Inflammatory macrophage treated with lipopolysaccharide for 4 hours (primary cell): ENCODE data around the gene EMC6.
A peak's percentile ranks its signal among the peaks of the same experiment; 100 is the strongest.
"Not testable (repeated sequence)": the region's sequence is repeated elsewhere in the genome, so short reads cannot be mapped to it uniquely, and the experiment has no call there.

Experiments used
- DNase-seq: peaks from one replicate; pipeline ENCODE4 v3.0.0-alpha.2; 2020

Gene EMC6

DNA sequence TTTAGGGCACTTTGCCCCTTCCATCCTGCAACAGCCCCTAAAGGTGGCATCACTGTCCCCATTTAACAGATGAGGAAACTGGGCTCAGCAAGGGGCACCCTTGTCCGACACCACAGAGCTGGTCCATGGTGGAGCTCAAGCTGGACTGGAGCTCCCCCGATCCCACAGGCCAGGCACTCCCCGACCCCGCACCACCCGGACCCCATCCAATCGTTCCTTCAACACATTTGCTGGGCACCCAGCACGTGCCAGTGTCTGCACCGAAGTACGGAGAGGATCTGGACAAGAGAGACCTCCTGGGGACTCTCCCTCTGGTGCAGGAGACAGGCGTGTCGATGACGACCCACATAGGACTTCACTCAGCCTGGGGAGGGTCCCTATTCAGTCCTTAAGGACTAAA is 13.4 kb downstream of the EMC6 start:
- no peak for DNase-seq

DNA sequence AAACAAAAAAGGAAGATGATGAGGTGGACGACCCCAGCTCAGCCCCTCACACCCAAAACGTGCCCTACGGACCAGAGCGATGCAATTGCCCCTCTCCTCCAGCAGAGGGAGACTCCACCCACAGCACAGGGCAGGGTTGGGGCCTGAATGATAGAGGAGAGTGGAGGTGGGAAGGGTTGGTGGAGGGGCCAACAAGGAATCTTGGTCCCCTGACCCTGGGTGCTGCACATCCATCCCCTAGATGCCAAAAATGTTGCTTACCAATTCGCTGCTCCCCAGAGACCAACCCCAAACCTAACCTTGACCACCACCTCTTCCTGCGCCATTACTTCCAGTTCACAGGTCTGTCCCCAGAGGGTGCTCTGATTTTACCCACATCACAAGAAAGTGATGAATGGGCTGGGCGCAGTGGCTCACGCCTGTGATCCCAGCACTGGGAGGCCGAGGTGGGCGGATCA is 14.5 kb downstream of the EMC6 start:
- peak; percentile 33 for DNase-seq

DNA sequence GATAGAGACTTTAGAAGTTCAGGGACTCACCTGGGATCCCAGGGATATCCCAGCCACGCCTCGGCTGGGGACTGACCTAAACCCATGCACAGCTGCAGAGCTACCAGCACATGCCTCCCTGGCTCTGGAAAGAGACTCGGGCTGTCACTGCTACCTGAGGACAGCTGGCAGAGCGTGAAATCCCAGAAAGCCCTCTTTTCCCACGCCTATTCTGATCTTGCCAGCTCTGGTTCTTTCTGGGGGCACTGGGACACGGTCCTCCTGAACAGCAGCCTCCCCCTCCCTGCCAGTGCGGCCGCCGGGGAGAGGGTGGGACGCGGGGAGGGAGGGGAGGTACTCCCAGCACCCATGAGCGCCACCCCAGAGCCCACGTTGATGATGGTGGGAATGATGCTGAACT is 16.6 kb downstream of the EMC6 start:
- no peak for DNase-seq

DNA sequence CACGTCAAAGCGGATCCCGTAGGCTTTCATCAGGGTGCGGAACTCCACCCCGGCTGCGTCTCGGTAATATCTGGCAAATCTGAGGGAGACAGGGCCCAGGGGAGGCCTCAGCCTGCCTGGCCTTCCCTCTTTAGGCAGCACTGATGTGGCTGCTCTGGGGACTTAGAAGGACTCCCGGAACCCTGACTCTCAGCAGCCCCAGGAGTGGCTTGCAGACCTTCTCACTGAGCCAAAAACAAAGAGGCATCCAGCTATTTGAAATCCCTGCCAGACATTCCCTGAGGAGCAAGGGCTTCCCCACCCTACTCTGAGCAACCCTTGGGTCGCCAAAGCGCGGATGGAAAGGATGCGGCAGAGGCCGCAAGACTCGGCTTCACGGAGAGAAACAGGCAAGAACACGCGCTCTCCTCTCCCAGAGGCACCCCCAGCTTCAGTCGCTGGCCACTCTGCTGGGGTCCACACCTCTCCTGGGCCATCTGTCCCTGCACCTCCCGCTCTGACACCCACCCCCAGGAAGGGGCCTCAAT is 19.5 kb downstream of the EMC6 start:
- DNase-seq, result no peak

DNA sequence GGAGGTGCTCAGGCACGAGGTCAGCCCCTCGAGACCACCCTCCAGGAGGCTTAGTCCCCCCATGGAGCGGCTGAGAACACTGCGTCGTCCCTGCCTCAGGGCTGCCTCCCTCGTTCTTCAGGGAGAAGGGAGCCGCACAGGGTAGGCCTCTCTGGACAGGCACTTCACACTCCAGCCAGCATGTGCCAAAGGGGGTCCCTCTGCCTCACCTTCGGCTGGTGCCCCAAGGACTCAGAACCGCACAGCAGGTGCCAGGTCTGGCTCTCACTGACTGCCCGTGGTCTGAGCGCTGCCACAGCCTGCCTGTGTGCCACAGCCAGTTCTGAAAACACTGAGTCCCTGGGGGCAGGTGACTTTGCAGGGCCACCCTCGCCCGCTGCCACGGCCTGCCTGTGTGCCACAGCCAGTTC is 20.2 kb downstream of the EMC6 start:
- no peak for DNase-seq

DNA sequence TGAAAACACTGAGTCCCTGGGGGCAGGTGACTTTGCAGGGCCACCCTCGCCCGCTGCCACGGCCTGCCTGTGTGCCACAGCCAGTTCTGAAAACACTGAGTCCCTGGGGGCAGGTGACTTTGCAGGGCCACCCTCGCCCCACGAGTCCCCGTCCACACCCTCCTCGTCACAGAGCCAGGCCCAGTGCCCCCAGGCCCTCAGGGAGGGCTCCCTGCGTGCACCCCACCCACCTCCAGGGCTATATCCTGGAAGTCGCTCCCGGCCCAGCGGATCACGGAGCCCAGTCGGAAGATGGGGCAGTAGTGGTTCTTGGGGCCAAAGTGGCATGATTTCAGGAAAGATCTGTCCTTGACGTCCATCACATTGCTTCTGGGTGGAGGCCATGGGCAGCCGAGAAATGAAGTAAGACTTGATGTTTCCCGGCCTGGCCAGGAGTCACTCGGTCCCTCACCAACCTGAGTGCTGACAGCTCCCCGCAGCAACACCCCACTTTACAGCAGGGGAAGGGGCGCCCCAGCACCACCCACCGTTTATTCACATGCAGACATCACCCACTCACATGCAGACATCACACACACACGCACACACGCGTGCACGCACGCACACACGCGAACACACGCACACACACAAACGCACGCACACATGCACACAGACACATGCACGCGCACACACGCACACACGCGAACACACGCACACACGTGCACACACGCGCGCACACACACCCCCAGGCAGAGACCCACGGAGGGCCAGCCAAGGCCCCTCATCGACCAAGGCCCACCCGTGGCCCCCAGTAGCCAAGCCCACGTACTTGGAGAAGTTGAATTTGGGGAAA is 20.9 kb downstream of the EMC6 start:
- no peak for DNase-seq

DNA sequence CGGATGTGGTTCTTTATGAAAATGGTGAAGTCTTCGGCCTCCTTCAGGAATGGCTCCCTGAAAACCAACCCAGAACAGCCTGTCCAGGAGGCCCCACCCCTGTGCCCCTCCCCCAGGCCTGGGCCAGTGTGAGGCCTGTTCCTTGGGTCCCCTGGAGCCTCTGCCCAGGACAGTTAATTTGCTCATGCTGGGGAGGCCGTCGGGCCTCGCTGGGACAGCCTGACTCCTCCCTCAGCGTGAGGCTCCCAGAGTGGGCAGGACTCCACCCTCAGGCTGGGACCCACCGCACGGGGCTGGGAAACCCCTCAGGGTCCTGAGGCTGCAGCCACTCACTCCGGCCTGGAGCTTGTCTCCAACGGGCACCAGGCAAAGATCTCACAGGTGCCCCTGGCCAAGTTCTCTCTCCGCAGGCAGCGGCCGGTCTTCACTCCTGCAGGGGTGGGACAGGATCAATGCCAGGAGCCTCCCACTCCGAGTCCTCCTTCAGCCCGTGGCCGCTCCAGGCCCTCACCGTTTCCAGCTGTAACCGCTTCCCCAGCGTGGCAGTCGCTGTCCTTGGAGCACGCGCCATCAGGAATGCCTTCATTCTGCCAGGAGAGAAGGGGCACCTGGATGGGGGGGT is 21.6 kb downstream of the EMC6 start:
- DNase-seq, result no peak

DNA sequence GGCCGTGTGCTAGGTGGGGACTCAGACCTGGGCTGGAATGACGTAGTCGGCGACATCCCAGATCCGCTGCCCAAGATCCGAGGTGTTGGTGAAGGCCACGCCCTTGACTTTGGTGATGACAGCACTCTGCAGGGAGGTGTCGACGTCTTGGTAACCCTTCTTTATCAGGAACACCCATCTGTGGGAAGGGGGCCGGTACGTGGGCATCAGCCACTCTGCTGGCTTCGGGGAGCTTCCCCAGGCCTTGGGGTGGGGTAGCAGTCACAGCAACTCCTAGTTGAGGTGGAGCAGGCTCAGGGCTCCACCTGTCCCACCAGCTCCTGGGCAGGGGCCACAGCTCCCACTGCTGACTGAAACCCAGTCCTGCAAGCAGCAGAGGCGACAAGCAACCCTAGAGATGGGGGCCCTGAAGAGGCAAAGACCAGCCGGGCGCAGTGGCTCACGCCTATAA is 23.0 kb downstream of the EMC6 start:
- no peak for DNase-seq

DNA sequence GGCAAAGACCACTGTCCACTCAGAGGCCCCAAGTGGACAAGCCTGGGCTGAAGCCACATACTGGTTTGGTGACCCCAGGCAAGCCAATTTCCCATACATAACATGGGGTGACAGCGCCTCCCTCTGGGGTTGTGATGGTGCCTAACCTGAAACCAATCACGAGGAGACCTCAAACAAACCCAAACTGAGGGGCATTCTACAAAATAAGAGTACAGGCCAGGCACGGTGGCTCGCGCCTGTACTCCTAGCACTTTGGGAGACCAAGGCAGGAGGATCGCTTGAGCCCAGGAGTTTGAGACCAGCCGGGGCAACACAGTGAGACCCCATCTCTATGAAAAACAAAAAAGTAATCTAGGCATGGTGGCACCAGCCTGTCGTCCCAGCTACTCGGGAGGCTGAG is 23.7 kb downstream of the EMC6 start:
- no peak for DNase-seq

DNA sequence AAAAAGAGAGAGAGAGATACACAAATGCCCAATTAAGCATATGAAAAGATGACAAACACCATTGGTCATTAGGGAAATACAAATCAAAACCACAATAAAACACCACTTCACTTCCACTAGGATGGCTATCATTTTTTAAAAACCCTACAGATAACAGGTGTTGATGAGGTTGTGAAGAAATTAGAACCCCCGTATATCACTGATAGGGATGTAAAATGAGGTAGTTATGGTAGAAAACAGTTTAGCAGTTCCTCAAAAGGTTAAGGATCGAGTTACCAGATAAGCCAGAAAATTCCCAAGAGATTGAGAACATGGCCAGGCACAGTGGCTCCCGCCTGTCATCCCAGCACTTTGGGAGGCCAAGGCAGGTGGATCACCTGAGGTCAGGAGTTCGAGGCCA is 24.5 kb downstream of the EMC6 start:
- DNase-seq, result no peak

DNA sequence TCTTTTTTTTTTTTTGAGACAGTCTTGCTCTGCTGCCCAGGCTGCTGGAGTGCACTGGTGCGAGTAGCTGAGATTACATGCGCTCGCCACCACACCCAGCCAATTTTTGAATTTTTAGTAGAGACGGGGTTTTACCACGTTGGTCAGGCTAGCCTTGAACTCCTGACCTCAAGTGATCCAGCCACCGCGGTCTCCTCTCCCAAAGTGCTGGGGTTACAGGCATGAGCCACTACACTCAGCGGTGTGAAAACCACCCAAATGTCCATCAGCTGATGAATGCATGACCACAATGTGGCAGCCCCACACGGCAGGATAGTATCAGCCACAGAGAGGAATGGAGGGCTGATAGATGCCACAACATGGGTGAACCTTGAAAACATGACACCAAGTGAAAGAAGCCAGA is 25.2 kb downstream of the EMC6 start:
- DNase-seq, result no peak

DNA sequence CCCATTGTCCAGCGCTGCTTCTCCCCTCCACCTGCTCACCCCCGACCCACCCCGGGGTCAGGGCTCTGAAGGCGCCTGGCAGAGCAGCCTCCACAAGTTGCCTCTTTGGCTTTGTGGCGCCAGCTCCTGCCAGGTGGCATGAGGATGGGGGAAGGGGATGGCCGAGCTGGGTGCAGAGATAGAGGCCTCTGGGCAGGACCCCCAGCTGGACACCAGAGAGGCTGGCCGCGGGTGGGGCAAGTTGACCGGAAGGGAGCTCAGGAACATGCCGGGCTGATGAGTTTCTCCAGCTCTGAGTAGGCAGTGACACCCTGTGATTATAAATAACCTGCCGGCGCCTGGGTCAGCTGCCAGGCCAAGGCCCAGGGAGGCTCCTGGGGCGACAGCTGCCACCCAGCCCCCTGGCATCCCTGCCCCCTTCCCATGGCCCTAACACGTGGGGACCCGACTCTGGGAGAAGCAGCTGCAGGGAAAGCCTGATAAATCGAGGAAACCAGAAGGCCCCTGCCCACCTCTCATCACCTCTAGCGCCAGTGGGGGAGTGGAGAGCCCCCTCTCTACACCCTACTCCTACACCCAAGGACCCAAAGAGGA is 26.6 kb downstream of the EMC6 start:
- DNase-seq, result no peak

DNA sequence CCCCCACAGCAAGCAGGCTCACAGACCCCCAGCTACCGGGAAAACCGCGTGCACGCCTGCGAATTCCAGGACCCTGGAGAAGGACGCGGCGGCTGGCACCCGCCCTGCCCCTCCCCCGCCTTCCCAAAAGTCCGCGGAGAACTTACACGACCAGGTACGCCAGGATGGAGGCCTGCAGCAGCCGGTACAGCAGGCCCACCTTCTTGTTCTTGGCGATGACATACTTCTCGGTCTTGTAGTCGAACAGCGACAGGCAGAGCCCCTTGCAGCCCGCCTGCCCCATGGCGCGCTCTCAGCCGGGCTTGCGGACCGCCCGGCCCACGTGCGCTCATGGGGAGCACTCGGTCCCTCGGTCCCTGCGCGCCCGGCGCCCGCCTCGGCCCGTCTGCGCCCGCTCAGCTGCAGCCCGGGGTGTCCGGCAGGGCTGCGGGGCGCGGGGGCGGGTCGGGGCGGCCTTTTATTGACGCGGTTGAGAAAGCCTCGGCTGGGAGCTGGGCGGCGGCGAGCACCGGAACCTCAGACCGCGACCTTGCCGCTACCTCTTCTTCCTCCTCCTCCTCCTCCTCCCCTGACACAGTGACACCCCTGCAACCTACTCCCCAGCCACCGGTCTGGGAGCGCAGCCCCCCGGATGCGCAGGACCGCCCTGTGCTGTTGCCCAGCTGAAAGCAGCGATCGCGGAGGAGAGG is 27.3 kb downstream of the EMC6 start, which contains the start of gene P2RX5:
Gene P2RX5 (minus strand): TSS at position 433 of the 689 bp plus-strand sequence. CDS start 150 bp downstream, at position 283.
- peak; percentile 28 for DNase-seq

DNA sequence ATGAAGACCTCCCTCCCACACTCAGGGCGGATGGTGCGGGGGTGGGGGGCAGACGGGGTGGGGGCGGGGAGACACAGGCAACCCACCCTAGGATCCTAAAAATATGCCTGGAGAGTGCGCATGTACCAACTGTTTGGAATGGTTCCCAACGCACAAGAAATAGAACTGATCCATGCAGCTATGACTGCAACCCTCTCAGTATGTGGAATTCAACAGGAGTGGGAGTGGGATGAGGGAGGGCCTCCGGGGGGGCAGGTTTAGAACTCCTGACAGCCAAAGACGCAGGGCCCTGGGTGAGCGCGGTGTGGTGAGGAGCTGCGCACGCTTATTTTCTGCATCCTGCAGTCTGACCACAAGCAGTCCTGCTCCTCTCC is 28.5 kb downstream of the EMC6 start:
- no peak for DNase-seq

DNA sequence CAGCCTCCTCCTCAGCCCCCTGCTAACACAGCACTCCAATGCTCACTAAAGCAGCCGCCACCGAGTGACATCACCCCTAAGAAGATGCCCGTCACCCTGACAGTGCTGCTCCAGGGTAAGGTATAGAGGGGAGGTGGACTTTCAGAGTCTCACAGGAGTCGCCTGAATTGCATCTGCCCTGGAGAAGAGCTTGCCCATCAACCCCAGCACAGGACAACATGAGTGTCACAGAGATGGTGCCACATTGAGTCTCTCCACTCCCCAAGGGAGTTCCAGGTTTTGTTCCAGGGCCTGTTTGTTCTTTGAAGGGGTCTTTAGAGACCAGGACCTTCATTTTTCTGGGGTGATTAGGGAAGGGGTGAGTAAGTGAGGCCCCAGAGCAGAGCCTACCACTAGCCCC is 29.5 kb downstream of the EMC6 start:
- DNase-seq, result no peak

DNA sequence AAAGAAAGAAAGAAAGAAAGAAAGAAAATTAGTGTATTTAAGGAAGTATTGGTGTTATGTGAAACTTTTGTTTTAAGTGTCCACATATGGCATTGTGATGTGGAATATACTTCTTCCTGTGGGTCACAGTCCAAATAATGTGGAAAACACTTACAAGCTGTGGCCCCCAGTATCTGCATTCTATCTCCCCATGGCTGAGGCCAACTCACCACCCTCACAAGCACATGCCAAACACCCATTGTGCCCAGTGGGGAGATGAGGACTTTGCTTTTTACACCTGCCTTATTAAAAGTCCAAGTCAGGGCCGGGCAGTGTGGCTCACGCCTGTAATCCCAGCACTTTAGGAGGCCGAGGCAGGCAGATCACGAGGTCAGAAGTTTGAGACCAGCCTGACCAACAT is 31.3 kb downstream of the EMC6 start:
- no peak for DNase-seq

DNA sequence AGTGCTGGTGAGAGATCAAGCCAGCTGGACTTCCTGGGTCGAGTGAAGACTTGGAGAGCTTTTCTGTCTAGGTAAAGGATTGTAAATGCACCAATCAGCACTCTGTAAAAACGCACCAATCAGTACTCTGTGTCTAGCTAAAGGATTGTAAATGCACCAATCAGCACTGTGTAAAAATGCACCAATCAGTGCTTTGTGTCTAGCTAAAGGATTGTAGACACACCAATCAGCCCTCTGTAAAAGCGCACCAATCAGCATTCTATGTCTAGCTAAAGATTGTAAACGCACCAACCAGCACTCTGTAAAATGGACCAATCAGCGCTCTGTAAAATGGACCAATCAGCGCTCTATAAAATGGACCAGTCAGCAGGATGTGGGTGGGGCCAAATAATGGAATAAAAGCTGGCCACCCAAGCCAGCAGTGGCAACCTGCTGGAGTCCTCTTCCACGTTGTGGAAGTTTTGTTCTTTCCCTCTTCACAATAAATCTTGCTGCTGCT is 33.5 kb downstream of the EMC6 start:
- not testable (repeated sequence) for DNase-seq

DNA sequence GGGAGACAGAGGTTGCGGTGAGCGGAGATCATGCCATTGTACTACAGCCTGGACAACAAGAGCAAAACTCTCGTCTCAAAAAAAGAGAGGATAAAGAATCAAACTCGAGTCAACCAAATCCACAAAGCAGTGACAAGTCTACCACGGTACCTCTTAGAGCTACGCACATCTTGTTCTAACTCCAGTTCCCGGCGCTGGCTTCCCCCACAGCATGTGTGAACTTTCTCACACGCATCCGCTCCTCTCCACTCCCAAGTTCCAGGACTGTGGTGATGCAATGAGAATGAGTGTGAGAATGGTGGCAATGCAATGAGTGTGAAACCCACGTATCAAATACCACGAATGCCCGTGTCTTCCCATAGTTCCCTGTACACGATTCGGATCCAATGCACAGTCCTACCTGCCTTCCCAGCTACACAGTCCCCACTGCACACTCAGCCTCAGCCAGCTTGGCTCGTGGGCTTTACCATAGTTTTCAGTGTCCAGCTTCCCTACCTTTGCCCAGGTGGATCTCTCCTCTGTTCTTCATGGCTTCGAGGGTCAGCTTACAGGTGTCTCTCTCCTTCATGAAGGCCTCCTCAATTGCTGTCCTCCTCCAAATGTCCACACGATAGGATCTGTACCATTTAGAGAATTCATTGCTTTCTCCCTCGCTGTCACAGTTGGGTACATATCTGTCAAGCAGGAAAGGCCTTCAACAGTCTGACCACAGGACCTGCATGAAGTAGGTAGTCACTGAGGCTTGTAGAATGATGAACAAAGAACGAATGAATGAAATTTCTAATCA is 36.5 kb downstream of the EMC6 start:
- DNase-seq, result no peak

DNA sequence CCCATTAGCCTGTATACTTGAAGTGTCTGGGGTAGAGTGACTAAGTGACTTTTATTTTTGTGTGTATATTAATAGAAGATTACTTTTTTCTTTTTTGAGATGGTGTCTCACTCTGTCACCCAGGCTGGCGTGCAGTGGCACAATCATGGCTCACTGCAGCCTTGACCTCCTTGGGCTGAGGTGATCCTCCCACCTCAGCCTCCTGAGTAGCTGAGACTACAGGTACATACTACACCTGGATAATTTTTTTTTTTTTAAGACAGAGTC is 37.0 kb downstream of the EMC6 start:
- DNase-seq, result not testable (repeated sequence)

DNA sequence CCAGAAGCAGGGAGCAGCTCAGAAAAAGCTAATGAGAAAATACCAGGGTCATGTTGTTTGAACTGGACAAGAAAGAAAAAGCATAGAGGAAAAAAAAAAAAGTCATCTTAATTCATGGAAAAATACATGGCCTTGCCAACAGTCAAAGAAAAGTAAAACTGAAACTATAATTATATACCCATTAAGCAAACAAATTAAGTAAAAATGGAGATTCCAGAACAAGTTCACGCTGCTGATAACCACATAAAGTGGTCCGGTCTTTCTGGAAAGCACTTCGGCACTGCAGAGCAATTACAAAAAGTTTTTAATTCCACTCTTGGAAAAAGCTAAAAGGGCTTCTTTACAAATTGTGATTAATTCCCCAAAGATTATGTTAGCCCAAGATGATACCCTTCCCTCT is 39.8 kb downstream of the EMC6 start:
- peak; percentile 72 for DNase-seq

DNA sequence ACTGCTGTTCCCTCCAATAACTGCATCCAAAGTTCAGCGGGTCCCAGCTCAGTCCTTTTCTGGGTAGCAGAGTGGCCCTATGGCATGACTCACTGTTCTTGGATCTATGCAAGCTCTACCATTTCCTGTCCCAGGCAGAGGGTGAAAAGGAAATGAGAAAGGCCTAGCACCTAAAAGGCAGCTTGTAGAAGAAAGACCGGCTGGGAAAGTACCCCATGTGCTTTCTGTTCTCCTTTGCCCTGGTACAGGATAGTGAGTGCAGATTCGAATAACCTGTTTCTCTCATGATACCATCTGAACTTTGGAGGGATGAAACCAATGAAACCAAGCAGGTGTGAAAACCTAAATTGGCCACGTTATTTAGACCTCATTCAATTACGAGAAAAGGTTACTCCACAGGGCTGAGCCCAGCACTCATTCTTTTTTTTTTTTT is 42.4 kb downstream of the EMC6 start:
- peak; percentile 94 for DNase-seq

DNA sequence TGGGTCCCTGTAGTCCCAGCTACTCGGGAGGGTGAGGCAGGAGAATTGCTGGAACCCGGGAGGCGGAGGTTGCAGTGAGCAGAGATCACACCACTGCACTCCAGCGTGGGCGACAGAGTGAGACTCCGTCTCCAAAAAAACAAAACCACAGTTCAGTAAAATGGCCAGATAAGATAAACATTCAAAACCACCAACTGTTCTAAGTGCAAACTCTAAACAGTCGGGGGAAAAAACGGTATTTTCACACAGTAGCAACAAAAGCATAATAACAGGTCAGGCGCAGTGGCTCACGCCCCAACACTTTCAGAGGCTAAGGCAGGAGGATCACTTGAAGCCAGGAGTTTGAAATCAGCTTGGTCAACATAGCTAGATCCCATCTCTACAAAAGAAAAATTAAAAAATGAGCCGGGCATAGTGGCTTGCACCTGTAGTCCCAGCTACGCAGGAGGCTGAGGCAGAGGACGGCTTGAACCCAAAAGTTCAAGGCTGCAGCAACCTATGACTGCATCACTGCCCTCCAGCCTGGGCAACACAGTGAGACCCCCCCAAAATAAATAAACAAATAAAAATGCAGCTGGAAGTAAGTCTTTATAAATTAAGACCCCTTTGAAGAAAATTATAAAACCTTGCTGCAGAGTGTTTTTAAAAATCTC is 44.3 kb downstream of the EMC6 start:
- DNase-seq, result no peak
